Skeletal muscle tissue (tissue), 4 donors: Measurements from ENCODE around the gene CCDC187. TPM values are rescaled to one million over a fixed set of nuclear protein-coding genes. Genes with fewer than 3 reads are reported as not detected.
A peak's percentile ranks its signal among the peaks of the same experiment; 100 is the strongest.

Experiments
- H3K27ac ChIP-seq: one replicate; pipeline ENCODE4 v1.7.0; 2013; ENCODE audit warnings: mild to moderate bottlenecking, low read depth, low read length, inconsistent platforms
- H3K27me3 ChIP-seq, 3 donors: one replicate each; pipeline ENCODE4 v1.7.0; 2013; ENCODE audit warnings: low read length in 3 of 3; ENCODE audit not compliant: control insufficient read depth in 3 of 3, insufficient read depth in 3 of 3
- H3K36me3 ChIP-seq, 3 donors: one replicate each; pipeline ENCODE4 v1.7.0; 2013; ENCODE audit warnings: low read length in 3 of 3; ENCODE audit not compliant: control insufficient read depth in 3 of 3, insufficient read depth in 3 of 3
- H3K4me1 ChIP-seq, 3 donors: one replicate each; pipeline ENCODE4 v1.7.0; 2013; ENCODE audit warnings: low read length in 3 of 3, mild to moderate bottlenecking in 3 of 3; ENCODE audit not compliant: control insufficient read depth in 3 of 3, insufficient read depth in 3 of 3
- H3K4me3 ChIP-seq, 3 donors: one replicate each; pipeline ENCODE4 v1.7.0; 2013; ENCODE audit warnings: low read length in 3 of 3
- H3K9ac ChIP-seq, 3 donors: one replicate each; pipeline ENCODE4 v1.7.0; 2013; ENCODE audit warnings: low read length in 3 of 3, mild to moderate bottlenecking in 3 of 3, moderate library complexity in 2 of 3, low read depth in 1 of 3
- H3K9me3 ChIP-seq, 3 donors: one replicate each; pipeline ENCODE4 v1.7.0; 2013; ENCODE audit warnings: low read length in 3 of 3; ENCODE audit not compliant: control insufficient read depth in 3 of 3
- total RNA-seq: library from RNA; depleted of rRNA; stranded (reverse); fragments of >200 nt; gene quantifications from one replicate; pipeline ENCODE4 v1.2.3, GENCODE V29; 2014
- donor health status: Osteomylitis.

CCDC187 gene
- total RNA-seq, 1 donor from 2014 or later, result under 0.01 TPM

DNA sequence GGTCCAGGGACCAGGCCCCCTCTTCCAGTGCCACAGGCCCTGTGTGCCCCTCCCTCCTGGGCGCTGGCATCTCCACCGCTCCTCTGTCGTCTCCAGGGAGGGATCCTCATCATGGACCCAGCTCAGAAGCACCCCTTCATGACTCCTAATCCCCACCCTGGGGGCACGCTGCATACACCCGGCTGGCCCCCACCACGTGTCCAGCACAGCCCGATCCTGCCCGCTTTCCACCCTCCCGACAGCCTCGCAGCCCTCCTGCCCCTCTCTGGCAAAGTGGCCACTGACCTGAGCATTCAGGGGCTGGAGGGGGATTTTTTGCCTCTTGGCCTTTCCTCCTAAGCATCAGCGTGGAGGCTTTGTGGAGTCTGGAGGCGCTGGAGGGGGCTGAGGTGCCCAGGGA is 1.4 kb downstream of the CCDC187 start:
- peaks cover 25 to 62% (median 33%) of the 10 kb centered on the region in 3 donors for H3K27me3 ChIP-seq
- no peaks in the 10 kb centered on the region for H3K36me3 ChIP-seq
- no peak overlapping the region for H3K4me3 ChIP-seq
- H3K4me1 ChIP-seq, result no peaks in the 10 kb centered on the region
- no peak overlapping the region for H3K9ac ChIP-seq
- no peak overlapping the region for H3K27ac ChIP-seq
- no peaks in the 10 kb centered on the region for H3K9me3 ChIP-seq

DNA sequence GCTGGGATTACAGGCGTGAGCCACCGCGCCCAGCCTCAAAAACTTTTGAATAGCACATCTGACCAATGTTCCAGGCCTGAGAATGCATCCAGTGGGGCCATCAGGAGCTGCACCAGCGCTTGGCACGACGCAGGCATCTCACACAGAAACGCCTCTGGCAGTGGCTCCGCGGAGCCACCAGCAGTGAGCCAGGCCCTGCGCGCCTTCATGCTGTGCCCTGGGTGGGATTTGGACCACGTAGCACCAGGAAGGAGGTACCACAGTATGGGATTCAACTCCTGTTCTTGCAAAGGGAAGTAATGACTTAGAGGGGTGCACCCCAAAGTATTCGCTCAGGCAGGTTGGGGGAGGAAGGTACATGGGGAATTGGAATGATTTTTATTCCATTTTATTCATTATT is 3.0 kb downstream of the CCDC187 start:
- H3K4me3 ChIP-seq, result no peak overlapping the region
- H3K27me3 ChIP-seq, result peaks cover 31 to 63% (median 36%) of the 10 kb centered on the region in 3 donors
- H3K9me3 ChIP-seq, result no peaks in the 10 kb centered on the region
- H3K9ac ChIP-seq, result no peak overlapping the region
- H3K4me1 ChIP-seq, result peaks cover 0 to 5% (median 0%) of the 10 kb centered on the region in 3 donors
- no peaks in the 10 kb centered on the region for H3K36me3 ChIP-seq
- no peak overlapping the region for H3K27ac ChIP-seq

DNA sequence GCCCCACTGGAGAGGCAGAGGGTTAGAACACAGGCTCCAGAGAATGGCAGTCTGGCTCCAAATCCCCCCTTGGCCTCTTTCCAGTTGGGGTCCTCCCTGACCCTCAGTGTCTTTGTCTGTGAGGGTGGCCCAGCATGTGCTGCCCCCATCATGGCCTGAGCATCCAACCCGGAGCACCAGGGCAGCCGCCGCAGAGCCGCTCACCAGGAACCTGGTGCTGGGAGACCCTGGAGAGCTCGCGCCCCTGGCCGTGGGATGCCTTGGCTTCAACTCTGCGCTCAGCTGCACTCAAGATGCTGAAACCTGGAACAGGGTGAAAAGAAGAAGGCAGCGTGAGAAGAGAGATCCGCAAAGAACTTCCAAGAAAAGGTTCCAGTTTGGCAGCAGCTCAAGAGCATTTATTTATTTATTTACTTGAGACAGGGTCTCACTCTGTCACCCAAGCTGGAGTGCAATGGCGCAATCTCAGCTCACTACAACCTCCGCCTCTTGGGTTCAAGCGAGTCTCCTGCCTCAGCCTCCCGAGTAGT is 3.8 kb downstream of the CCDC187 start:
- no peak overlapping the region for H3K9ac ChIP-seq
- H3K4me1 ChIP-seq, result peaks cover 0 to 5% (median 0%) of the 10 kb centered on the region in 3 donors
- H3K4me3 ChIP-seq, result no peak overlapping the region
- H3K27ac ChIP-seq, result no peak overlapping the region
- no peaks in the 10 kb centered on the region for H3K36me3 ChIP-seq
- H3K9me3 ChIP-seq, result no peaks in the 10 kb centered on the region
- H3K27me3 ChIP-seq, result peaks cover 35 to 57% (median 40%) of the 10 kb centered on the region in 3 donors

DNA sequence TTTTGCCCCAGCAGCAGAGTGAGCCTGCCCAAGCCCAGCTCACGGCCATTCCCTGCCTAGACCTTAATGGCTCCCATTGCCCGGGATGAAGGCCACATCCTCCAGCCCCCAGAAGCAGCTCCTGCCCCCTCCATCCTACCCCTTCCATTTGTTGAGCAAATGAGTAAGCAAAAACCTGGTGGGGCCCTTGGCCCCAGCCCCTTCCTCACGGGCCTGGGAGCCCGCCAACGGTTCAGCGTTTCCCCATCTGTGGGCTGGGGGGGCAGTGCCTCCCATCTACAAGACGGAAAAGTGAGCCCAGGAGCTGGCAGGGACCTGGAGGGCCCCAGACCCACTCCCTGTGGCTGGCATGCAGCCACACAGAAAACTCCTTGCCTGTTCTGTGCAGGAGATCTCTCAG is 4.4 kb downstream of the CCDC187 start:
- no peaks in the 10 kb centered on the region for H3K9me3 ChIP-seq
- peaks cover 0 to 5% (median 0%) of the 10 kb centered on the region in 3 donors for H3K4me1 ChIP-seq
- no peak overlapping the region for H3K4me3 ChIP-seq
- no peak overlapping the region for H3K27ac ChIP-seq
- no peaks in the 10 kb centered on the region for H3K36me3 ChIP-seq
- H3K27me3 ChIP-seq, result peaks cover 32 to 54% (median 37%) of the 10 kb centered on the region in 3 donors
- H3K9ac ChIP-seq, result no peak overlapping the region

DNA sequence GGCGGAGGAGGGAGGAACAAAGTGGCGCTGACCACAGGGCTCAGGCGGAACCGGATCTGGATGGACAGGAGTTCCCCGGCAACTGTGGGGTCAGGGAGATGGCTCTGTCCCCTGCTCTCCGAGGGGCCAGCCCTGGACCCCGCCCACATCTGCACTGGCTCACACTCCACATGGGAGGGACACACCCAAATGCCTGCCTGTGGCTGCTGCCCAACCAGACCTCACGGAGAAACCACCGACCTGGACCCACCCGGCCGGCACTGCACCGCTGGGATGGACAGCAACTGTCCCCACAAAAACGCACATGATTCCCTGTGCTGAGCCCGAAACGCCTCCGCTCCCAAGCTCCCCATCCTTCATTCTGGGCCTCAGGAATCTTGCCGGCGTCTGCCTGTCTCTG is 4.8 kb downstream of the CCDC187 start:
- H3K27ac ChIP-seq, result no peak overlapping the region

DNA sequence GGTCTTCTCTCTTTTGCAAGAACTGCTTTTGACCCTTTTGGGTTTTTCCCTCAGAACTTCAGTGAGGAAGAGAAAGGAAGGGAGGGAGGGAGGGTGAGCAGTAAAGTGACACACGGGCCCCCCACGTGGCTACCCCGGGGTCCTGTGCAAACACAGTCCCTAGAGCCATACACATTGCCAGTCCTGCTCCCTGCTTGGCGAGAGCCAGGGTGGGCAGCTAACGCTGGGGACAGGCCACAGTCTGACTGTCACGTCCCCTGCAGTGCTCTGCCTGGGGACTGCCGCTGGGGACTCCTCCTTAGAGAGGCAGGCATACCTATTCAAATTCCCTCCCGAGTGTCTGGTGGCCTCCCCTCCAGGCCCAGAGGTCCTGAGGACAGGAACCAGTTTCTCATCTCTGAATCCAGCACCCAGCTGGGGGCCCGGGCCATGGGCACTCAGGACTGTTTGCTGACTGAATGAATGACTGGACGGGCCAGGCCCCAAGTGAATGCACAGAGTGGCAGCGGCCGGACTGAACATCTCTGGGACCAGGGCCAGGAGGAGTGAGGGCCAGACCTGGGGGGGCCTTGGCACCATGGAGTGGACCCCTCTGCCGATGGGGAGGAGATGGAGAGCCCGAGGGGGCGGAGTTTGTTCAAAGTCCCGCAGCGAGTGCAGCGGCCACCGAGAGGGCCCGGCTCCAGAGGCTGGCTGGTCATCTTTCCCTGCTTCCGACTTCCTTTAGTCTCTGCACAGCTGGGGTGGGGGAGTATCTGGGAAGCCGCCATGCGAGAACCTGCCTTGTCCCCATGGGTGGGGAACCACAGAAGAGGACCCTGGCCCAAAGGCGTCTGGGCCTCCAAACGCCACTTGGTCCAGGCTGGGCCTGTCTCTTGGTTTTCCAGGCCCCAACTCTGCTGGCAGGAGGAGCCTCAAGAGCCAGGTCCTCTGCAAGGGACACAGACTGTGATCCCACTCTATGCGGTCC is 5.8 kb downstream of the CCDC187 start:
- Histone ChIP-seq H3K9me3 (no peaks in the 10 kb centered on the region), H3K4me1 (peaks cover 0 to 5% (median 0%) of the 10 kb centered on the region in 3 donors), H3K4me3 (no peak overlapping the region), H3K27me3 (peaks cover 29 to 40% (median 30%) of the 10 kb centered on the region in 3 donors), H3K36me3 (no peaks in the 10 kb centered on the region), H3K9ac (no peak overlapping the region), H3K27ac (no peak overlapping the region)

More for the DNA sequence above, 4.8 kb downstream of the CCDC187 start:
- Histone ChIP-seq H3K27me3 (peaks cover 29 to 50% (median 39%) of the 10 kb centered on the region in 3 donors), H3K9me3 (no peaks in the 10 kb centered on the region), H3K4me1 (peaks cover 0 to 5% (median 0%) of the 10 kb centered on the region in 3 donors), H3K4me3 (no peak overlapping the region), H3K36me3 (no peaks in the 10 kb centered on the region), H3K9ac (no peak overlapping the region)

DNA sequence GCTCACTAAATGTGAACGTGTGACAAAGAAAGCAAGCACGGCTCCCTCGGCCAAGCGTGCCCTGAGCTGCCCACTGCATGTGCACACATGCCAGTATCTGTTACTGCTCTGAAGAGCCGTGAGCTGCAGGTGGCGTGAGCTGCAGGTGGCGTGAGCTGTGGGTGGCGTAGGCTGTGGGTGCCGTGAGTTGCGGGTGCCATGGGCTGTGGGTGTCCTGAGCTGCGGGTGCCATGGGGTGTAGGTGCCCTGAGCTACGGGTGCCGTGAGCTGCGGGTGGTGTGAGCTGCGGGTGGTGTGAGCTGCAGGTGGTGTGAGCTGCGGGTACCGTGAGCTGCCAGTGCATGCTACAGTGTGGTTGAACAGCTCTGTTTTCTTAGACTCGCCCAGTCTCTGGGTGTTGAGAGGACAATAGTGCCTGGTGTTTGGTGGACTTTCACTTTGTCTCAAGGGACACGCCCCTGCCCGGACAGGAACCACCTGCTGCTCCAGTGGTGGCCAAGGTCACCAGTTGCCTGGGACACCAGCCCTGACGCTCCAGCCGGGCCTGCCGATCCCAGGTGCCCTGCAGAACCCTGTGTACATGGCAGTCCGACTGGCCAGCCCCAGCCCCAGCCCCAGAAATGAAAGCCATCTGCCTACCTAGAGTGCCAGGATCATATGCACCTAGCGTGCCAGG is 6.7 kb downstream of the CCDC187 start:
- H3K4me1 ChIP-seq, result peaks cover 0 to 11% (median 0%) of the 10 kb centered on the region in 3 donors
- peak overlapping the region in 1 of 3 donors; percentile 9 for H3K4me3 ChIP-seq
- H3K9me3 ChIP-seq, result no peaks in the 10 kb centered on the region
- H3K27ac ChIP-seq, result no peak overlapping the region
- peaks cover 35 to 38% (median 38%) of the 10 kb centered on the region in 3 donors for H3K27me3 ChIP-seq
- H3K36me3 ChIP-seq, result no peaks in the 10 kb centered on the region
- H3K9ac ChIP-seq, result no peak overlapping the region

DNA sequence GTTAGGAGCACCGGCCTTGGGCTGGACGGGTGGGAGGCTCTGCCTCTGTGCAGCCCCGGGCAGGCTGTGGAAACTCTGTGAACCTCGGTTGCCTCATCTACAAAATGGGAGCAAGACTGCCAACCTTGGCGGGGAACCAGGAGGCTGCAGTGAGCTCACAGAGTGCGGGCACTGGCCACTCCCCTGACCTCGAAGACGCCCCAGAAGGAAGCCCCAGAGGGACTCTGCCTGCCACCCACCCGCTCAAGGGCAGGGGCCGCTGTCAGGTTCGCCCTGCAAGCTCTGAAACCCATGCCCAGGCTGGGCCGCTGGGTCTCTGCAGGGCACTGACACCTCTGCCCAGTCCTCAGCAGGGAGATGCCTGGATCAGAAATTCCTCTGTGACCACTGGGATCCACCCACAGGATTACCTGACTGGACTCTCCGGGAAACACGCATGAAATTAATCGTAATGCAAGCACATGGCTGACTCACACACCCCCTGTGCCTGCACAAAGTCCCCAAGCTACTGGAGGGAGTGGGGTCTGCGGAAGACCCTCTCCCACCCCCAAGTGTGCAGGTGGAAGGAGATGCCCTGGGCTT is 7.4 kb downstream of the CCDC187 start:
- peaks cover 35 to 44% (median 44%) of the 10 kb centered on the region in 3 donors for H3K27me3 ChIP-seq

DNA sequence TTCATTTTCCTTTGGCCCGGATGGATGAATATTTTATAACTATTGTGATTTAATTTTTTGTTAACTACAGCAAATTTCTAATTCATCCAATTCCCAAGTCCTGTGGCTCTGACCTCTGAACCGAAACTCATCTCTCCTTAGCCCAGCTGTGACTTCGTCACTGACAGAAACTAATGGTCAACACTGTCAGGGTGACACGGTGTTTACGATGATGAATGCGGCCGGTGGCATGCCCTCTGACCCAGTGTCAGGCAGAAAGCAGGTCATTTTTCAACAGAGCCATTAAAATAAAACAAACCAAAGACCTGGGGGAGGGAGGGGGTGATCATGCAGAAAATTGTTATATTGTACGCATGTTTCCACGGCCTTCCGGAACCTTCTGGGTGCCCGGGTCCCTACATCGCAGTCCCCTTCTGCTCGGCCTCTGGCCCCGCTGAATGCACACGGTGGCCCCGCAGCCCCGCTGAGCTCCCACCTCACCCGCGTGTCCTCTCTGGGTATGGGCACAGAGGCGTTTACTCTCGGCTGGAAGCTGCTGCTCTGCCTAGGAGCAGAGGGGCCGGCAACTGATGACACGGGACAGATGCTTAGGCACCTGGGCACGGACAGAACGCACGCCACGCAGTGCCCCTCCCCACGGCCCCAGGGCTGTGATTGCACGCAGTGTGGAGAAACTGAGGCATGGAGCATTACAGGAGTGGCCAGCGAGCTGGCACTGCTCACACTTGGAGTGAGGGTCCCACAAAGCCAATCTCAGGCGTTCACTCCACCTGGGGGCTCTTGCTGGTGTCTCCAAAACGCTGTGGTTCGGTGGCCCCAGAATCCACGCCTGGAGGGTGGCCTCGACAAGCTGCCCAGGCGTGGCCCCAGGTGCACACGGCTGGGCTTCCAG is 8.1 kb downstream of the CCDC187 start:
- Histone ChIP-seq H3K4me3 (no peak overlapping the region), H3K27ac (no peak overlapping the region), H3K4me1 (peaks cover 0 to 11% (median 0%) of the 10 kb centered on the region in 3 donors), H3K9ac (no peak overlapping the region), H3K9me3 (no peaks in the 10 kb centered on the region), H3K36me3 (no peaks in the 10 kb centered on the region), H3K27me3 (peaks cover 41 to 52% (median 50%) of the 10 kb centered on the region in 3 donors)

More for the DNA sequence above, 7.4 kb downstream of the CCDC187 start:
- Histone ChIP-seq H3K36me3 (no peaks in the 10 kb centered on the region), H3K9me3 (no peaks in the 10 kb centered on the region), H3K4me3 (peak overlapping the region in 1 of 3 donors; percentile 9), H3K4me1 (peaks cover 0 to 11% (median 0%) of the 10 kb centered on the region in 3 donors), H3K9ac (no peak overlapping the region), H3K27ac (no peak overlapping the region)
